Lower lobe of right lung (tissue), 2 donors: Measurements from ENCODE around the gene IFIT2. TPM values are rescaled to one million over a fixed set of nuclear protein-coding genes. Genes with fewer than 3 reads are reported as not detected.

Experiments used
- ATAC-seq, 2 donors: fragments of 200-7000 bp; cut with Tn5 transposase; one replicate each; pipeline ENCODE4 v1.9.1; 2020 to 2022; ENCODE audit warnings: mild to moderate bottlenecking in 2 of 2, moderate library complexity in 2 of 2
- DNase-seq: peaks from one replicate; pipeline ENCODE4 v3.0.0-alpha.2; 2020
- H3K27ac ChIP-seq: fragments of 200-600 bp; one replicate; pipeline ENCODE4 v1.8.0; 2022
- H3K27me3 ChIP-seq: fragments of 200-600 bp; one replicate; pipeline ENCODE4 v1.8.0; 2022; ENCODE audit warnings: low read depth
- H3K36me3 ChIP-seq: fragments of 200-600 bp; one replicate; pipeline ENCODE4 v1.8.0; 2022; ENCODE audit warnings: mild to moderate bottlenecking
- H3K4me1 ChIP-seq: fragments of 200-600 bp; one replicate; pipeline ENCODE4 v1.8.0; 2022
- H3K4me3 ChIP-seq: fragments of 200-600 bp; one replicate; pipeline ENCODE4 v1.8.0; 2022; ENCODE audit warnings: mild to moderate bottlenecking
- H3K9me3 ChIP-seq: fragments of 200-600 bp; one replicate; pipeline ENCODE4 v1.8.0; 2022
- intact Hi-C: fragments of 100-400 bp; cut with DNase I; formaldehyde crosslinking; loops from one replicate; pipeline ENCODE4 v1.11.0; 2022
- total RNA-seq: library from RNA; stranded (reverse); fragmentation: NEBNext Ultra II Directional; extraction: Animal tissue kit (Norgen Biotek cat#: 25700); gene quantifications from one replicate; pipeline ENCODE4 v1.2.1, GENCODE V29; 2021
- TF ChIP-seq, protein P1 (sequence below): fragments of 200-600 bp; IDR thresholded peaks from one replicate; pipeline ENCODE4 v1.8.0; 2022; ENCODE audit warnings: antibody characterized with exemption, mild to moderate bottlenecking
- donor health status: DM: no; HTN: yes; CAD: no; lungs with severe emphysema.

IFIT2 gene
- total RNA-seq, 1 donor from 2014 or later, result 64.8 TPM

DNA sequence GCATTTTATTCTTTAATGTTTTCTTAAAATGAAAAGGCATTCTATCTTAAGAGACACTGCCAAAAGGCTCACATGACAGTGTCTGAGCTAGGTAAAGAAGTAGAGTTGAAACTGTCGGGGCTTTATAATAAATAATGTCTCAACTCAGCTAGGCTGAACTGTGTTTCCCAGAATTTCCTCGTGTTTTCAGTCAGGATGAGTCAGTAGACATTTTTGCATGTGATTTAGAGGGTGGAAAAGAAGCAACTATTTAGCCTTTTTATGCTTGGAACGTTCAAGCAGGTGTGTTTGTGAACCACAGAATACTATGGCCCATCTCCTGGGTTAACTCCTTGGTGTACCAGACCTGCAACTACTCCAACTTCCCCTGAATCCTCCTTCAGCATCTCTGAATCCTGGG, 26.9 kb upstream of the IFIT2 start:
- Histone ChIP-seq H3K4me3 (no peak overlapping the region), H3K27me3 (no peaks in the 10 kb centered on the region), H3K36me3 (no peaks in the 10 kb centered on the region), H3K9me3 (no peaks in the 10 kb centered on the region), H3K27ac (no peak overlapping the region), H3K4me1 (peaks cover 27% of the 10 kb centered on the region)
- DNase-seq (no peak), ATAC-seq (no peak)
- TF ChIP-seq, protein P1, sequence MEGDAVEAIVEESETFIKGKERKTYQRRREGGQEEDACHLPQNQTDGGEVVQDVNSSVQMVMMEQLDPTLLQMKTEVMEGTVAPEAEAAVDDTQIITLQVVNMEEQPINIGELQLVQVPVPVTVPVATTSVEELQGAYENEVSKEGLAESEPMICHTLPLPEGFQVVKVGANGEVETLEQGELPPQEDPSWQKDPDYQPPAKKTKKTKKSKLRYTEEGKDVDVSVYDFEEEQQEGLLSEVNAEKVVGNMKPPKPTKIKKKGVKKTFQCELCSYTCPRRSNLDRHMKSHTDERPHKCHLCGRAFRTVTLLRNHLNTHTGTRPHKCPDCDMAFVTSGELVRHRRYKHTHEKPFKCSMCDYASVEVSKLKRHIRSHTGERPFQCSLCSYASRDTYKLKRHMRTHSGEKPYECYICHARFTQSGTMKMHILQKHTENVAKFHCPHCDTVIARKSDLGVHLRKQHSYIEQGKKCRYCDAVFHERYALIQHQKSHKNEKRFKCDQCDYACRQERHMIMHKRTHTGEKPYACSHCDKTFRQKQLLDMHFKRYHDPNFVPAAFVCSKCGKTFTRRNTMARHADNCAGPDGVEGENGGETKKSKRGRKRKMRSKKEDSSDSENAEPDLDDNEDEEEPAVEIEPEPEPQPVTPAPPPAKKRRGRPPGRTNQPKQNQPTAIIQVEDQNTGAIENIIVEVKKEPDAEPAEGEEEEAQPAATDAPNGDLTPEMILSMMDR, result no peak
- intact Hi-C loops, result no loop called here

DNA sequence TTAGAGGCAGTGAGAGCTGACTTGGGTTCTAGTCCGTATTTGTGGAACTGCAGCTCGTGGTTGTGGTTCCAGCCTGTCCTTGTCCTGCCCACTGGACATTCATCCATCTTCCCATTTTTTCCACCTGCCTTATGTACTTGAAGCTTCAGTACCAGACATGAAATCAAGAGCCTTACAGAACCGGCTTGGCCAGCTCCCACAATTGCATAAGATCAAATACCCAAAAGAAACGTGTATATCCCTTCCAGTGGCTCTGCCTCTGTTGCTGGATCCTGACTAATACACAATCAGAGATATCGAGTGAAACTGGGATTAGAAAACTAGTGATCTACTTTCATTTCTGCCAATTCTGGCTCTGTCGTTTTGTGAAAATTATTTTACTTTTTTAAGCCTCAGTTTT, 26.5 kb upstream of the IFIT2 start:
- no peaks in the 10 kb centered on the region for H3K27me3 ChIP-seq
- H3K4me3 ChIP-seq, result no peak overlapping the region
- peaks cover 27% of the 10 kb centered on the region for H3K4me1 ChIP-seq
- peak; percentile 61 for DNase-seq
- no peaks in the 10 kb centered on the region for H3K9me3 ChIP-seq
- peak; percentile 67 to 86 for ATAC-seq
- H3K27ac ChIP-seq, result no peak overlapping the region
- H3K36me3 ChIP-seq, result no peaks in the 10 kb centered on the region
- TF ChIP-seq, protein P1, result no peak
- intact Hi-C loops, result no loop called here

DNA sequence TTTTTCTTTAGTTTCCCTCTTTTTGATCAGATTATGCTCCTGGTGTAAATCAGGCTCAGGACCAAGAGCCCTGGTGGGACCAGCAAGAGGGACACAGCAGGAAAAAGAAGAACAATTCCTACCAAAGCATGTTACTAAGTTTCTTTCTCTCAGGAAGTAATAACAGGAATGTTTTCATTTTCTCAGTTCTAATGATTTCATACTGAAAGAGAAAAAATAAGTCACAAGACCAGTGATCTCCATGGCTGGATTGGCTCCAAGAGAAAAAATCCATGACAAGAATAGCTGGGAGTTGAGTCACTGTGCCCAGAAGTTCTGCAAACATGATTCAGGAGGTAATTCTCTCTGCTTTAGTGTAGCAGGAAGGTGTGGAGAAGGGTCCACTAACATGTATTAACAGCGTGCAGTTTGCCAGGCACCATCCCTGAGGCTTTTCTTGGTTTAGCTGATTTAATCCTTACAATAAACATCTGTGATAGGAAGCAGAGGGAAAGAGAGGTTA, 23.8 kb upstream of the IFIT2 start:
- intact Hi-C loops, result no loop called here
- DNase-seq, result no peak

DNA sequence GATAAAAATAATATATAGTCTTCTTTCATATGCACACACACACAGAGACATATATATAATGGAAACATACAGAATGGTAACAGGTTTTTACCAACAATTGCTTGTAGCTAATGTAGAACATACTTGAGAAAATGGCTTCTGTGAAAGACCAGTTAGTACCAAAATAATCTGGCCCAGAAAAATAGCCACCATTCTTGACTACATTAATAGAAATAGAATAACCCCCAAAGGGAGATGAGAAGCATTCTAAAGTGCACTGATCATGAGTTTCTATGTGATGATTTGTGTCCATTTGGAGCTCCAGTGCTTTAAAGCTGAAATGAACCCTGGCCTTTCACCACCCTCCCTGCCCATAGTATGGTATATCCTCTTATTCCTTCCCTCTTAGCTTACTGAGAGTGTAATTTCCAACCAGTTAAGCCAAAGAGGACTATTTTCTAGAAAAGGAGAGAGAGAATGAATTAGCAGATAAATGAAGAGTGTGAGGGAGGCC, 22.9 kb upstream of the IFIT2 start:
- Histone ChIP-seq H3K27me3 (no peaks in the 10 kb centered on the region), H3K4me3 (no peak overlapping the region), H3K9me3 (no peaks in the 10 kb centered on the region), H3K27ac (no peak overlapping the region), H3K36me3 (no peaks in the 10 kb centered on the region), H3K4me1 (peaks cover 37% of the 10 kb centered on the region)
- DNase-seq (no peak), ATAC-seq (no peak)
- intact Hi-C loops, result no loop called here
- TF ChIP-seq, protein P1, result no peak

More for the DNA sequence above, 23.8 kb upstream of the IFIT2 start:
- H3K27me3 ChIP-seq, result no peaks in the 10 kb centered on the region
- peak; percentile 66 to 91 for ATAC-seq
- TF ChIP-seq, protein P1, result no peak
- H3K4me1 ChIP-seq, result peaks cover 28% of the 10 kb centered on the region
- no peaks in the 10 kb centered on the region for H3K9me3 ChIP-seq
- H3K36me3 ChIP-seq, result no peaks in the 10 kb centered on the region
- peak overlapping the region; percentile 75 for H3K27ac ChIP-seq
- H3K4me3 ChIP-seq, result no peak overlapping the region

DNA sequence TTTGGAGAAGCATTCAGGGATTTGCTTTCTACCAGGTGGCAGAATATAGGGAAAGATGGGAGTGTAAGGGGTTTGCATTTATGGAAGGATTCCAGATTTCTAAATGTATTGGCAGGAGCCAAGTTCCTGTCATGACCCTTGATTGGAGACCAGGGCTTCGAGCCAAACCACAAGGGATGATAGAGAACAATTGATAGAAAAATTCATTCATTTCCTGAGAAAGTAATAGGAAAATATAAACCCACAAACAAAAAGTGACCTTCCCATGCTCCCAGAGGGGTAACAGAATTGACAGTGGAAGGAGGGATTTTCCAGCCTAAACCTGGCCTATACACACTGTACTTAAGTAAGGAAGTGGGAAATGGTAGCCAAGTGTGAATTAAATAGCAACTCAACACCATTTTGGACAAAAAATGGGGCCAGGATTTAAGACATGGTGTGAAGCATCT, 22.4 kb upstream of the IFIT2 start:
- H3K36me3 ChIP-seq, result no peaks in the 10 kb centered on the region
- no peaks in the 10 kb centered on the region for H3K9me3 ChIP-seq
- intact Hi-C loops, result no loop called here
- peaks cover 42% of the 10 kb centered on the region for H3K4me1 ChIP-seq
- H3K27ac ChIP-seq, result no peak overlapping the region
- ATAC-seq (no peak), DNase-seq (no peak)
- TF ChIP-seq, protein P1, result no peak
- no peak overlapping the region for H3K4me3 ChIP-seq
- H3K27me3 ChIP-seq, result no peaks in the 10 kb centered on the region
